DOHH2 (cell line): ENCODE data around the gene HMBS.
"Not testable (repeated sequence)": the region's sequence is repeated elsewhere in the genome, so short reads cannot be mapped to it uniquely, and the experiment has no call there.

Source experiments
- H3F3A ChIP-seq: fragments of 200-600 bp; sonication (generic), shearing (Covaris generic); 2 replicates; pipeline ENCODE4 v1.6.0; 2016; ENCODE audit warnings: antibody characterized with exemption, mild to moderate bottlenecking; ENCODE audit not compliant: control insufficient read depth, insufficient read depth
- H3K27ac ChIP-seq: fragments of 200-600 bp; sonication (generic); 2 replicates; pipeline ENCODE4 v1.5.1; 2014; ENCODE audit warnings: low read depth, mild to moderate bottlenecking, low read length, moderate library complexity
- H3K27me3 ChIP-seq: fragments of 200-600 bp; sonication (generic); 2 replicates; pipeline ENCODE4 v1.6.1; 2014; ENCODE audit warnings: mild to moderate bottlenecking, low read length, mixed read lengths; ENCODE audit not compliant: control insufficient read depth
- H3K36me3 ChIP-seq: fragments of 200-600 bp; sonication (generic); 2 replicates; pipeline ENCODE4 v1.6.1; 2014; ENCODE audit warnings: mild to moderate bottlenecking, low read length, moderate library complexity, mixed read lengths; ENCODE audit not compliant: control insufficient read depth
- H3K4me1 ChIP-seq: fragments of 200-600 bp; sonication (generic); 2 replicates; pipeline ENCODE4 v1.6.1; 2014; ENCODE audit warnings: mild to moderate bottlenecking, low read length, mixed read lengths; ENCODE audit not compliant: control insufficient read depth
- H3K4me2 ChIP-seq: fragments of 200-600 bp; sonication (generic); 2 replicates; pipeline ENCODE4 v1.6.0; 2014; ENCODE audit warnings: mild to moderate bottlenecking, low read length, moderate library complexity
- H3K4me3 ChIP-seq: fragments of 200-600 bp; sonication (generic); 2 replicates; pipeline ENCODE4 v1.5.1; 2014; ENCODE audit warnings: mild to moderate bottlenecking, low read length, mixed read lengths
- H3K79me2 ChIP-seq: fragments of 200-600 bp; sonication (generic); 2 replicates; pipeline ENCODE4 v1.6.1; 2014; ENCODE audit warnings: mild to moderate bottlenecking, low read length, mixed read lengths; ENCODE audit not compliant: control insufficient read depth
- H3K9me2 ChIP-seq: fragments of 200-600 bp; sonication (generic); replicated peaks from 2 replicates; pipeline ENCODE4 v1.6.1; 2014; ENCODE audit warnings: mild to moderate bottlenecking, low read length, mixed read lengths; ENCODE audit not compliant: control insufficient read depth
- H3K9me3 ChIP-seq: fragments of 200-600 bp; sonication (generic); 2 replicates; pipeline ENCODE4 v1.6.1; 2014; ENCODE audit warnings: antibody characterized with exemption, low read length, mixed read lengths; ENCODE audit not compliant: control insufficient read depth, insufficient read depth
- H4K20me1 ChIP-seq: fragments of 200-600 bp; sonication (generic); 2 replicates; pipeline ENCODE4 v1.6.0; 2014; ENCODE audit warnings: low read depth, mild to moderate bottlenecking, antibody characterized with exemption, low read length, moderate library complexity; ENCODE audit not compliant: control insufficient read depth, insufficient read depth
- EZH2phosphoT487 ChIP-seq: fragments of 200-600 bp; sonication (generic); IDR thresholded peaks from 2 replicates; pipeline ENCODE4 v1.6.1; 2017; ENCODE audit warnings: borderline replicate concordance, mild to moderate bottlenecking, antibody characterized with exemption, low read length, moderate library complexity, mixed read lengths
- TF ChIP-seq, protein P1 (sequence below): fragments of 200-600 bp; sonication (generic); IDR thresholded peaks from one replicate; pipeline ENCODE4 v1.5.1; 2014; ENCODE audit warnings: antibody characterized with exemption, mild to moderate bottlenecking, low read depth, low read length; ENCODE audit not compliant: poor library complexity, severe bottlenecking

The HMBS gene

DNA sequence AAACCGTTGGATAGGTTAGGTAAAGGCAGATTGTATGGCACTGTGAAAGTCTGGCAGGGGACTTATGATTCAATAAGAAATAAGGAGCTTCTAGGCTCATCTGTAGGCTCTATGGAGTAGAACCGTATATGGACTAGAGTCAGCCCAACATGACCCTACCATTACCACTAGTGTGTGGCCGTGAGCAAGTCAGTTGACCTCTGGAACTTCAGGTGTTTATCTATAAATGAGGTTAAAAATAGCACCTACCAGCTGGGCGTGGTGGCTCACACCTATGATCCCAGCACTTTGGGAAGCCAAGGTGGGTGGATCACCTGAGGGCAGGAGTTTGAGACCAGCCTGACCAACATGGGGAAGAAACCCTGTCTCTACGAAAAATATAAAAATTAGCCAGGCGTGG, 41.1 kb downstream of the HMBS start:
- Histone ChIP-seq H3K4me2 (no peak overlapping the region), H3K4me3 (no peak overlapping the region), H3K27ac (no peak overlapping the region), H4K20me1 (0 out of 2 replicates have a peak, but pooled peaks cover 4% of the 10 kb centered on the region), H3K9me2 (no peaks in the 10 kb centered on the region), H3K27me3 (no peaks in the 10 kb centered on the region), H3K36me3 (peaks cover 34% of the 10 kb centered on the region), H3K9me3 (no peaks in the 10 kb centered on the region), H3F3A (0 out of 2 replicates have a peak, but pooled peaks cover 4% of the 10 kb centered on the region), H3K4me1 (peaks cover 19% of the 10 kb centered on the region), H3K79me2 (peaks cover 33% of the 10 kb centered on the region)
- TF ChIP-seq EZH2phosphoT487 = no peak

DNA sequence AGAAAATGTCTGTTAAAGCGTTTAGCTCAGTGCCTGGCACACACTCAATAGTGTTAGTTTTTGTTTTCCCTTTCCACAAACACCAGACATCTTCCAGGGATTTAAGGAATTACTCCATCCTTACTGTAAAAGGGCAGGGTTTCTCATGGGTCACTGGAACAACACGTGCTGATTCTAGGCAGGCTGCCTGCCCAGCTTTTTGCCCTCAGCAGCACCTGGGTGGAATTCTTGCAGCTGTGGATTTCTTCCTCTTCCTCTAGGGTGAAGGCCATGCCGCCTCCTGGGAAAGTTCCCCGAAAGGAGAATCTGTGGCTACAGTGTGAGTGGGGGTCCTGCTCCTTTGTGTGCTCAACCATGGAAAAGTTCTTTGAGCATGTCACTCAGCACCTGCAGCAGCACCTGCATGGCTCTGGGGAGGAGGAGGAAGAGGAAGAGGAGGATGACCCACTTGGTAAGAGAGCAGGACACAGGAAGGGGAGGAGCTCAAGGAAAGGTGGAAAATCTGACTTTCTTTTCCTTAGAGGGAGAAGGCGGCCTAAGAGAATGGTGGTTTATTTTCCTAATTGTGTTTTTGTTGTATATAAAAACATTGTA, 42.1 kb downstream of the HMBS start:
- Histone ChIP-seq H3K4me3 (no peak overlapping the region), H3K9me2 (no peaks in the 10 kb centered on the region), H3K79me2 (peaks cover 30% of the 10 kb centered on the region), H3K4me1 (peaks cover 16% of the 10 kb centered on the region), H4K20me1 (0 out of 2 replicates have a peak, but pooled peaks cover 4% of the 10 kb centered on the region), H3K36me3 (peaks cover 42% of the 10 kb centered on the region), H3K4me2 (no peak overlapping the region), H3K27me3 (no peaks in the 10 kb centered on the region), H3F3A (0 out of 2 replicates have a peak, but pooled peaks cover 4% of the 10 kb centered on the region), H3K27ac (no peak overlapping the region), H3K9me3 (no peaks in the 10 kb centered on the region)
- TF ChIP-seq EZH2phosphoT487 = no peak
- TF ChIP-seq, protein P1, sequence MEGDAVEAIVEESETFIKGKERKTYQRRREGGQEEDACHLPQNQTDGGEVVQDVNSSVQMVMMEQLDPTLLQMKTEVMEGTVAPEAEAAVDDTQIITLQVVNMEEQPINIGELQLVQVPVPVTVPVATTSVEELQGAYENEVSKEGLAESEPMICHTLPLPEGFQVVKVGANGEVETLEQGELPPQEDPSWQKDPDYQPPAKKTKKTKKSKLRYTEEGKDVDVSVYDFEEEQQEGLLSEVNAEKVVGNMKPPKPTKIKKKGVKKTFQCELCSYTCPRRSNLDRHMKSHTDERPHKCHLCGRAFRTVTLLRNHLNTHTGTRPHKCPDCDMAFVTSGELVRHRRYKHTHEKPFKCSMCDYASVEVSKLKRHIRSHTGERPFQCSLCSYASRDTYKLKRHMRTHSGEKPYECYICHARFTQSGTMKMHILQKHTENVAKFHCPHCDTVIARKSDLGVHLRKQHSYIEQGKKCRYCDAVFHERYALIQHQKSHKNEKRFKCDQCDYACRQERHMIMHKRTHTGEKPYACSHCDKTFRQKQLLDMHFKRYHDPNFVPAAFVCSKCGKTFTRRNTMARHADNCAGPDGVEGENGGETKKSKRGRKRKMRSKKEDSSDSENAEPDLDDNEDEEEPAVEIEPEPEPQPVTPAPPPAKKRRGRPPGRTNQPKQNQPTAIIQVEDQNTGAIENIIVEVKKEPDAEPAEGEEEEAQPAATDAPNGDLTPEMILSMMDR = no peak

DNA sequence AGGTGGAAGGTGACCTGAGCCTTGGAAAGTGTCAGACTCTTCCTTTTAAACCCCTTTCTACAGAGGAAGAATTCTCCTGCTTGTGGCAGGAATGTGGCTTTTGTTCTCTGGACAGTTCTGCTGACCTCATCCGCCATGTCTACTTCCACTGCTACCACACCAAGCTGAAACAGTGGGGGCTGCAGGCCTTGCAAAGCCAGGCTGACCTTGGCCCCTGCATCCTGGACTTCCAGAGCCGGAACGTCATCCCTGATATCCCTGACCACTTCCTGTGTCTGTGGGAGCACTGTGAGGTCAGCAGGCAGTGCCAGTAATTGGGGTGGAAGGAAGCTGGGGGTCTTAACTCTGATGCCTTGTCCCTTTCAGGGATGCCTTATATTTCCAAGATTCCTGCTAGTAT, 46.0 kb downstream of the HMBS start:
- H3K27me3 ChIP-seq = no peaks in the 10 kb centered on the region
- H3K4me1 ChIP-seq = peaks cover 8% of the 10 kb centered on the region
- peaks cover 5% of the 10 kb centered on the region for H3K79me2 ChIP-seq
- no peak overlapping the region for H3K27ac ChIP-seq
- H3K4me3 ChIP-seq = no peak overlapping the region
- H3K36me3 ChIP-seq = peaks cover 56% of the 10 kb centered on the region
- 0 out of 2 replicates have a peak, but pooled peaks cover 4% of the 10 kb centered on the region for H3F3A ChIP-seq
- TF ChIP-seq, protein P1 = no peak
- TF ChIP-seq EZH2phosphoT487 = no peak
- no peaks in the 10 kb centered on the region for H3K9me3 ChIP-seq
- no peaks in the 10 kb centered on the region for H3K9me2 ChIP-seq
- 0 out of 2 replicates have a peak, but pooled peaks cover 4% of the 10 kb centered on the region for H4K20me1 ChIP-seq
- no peak overlapping the region for H3K4me2 ChIP-seq

DNA sequence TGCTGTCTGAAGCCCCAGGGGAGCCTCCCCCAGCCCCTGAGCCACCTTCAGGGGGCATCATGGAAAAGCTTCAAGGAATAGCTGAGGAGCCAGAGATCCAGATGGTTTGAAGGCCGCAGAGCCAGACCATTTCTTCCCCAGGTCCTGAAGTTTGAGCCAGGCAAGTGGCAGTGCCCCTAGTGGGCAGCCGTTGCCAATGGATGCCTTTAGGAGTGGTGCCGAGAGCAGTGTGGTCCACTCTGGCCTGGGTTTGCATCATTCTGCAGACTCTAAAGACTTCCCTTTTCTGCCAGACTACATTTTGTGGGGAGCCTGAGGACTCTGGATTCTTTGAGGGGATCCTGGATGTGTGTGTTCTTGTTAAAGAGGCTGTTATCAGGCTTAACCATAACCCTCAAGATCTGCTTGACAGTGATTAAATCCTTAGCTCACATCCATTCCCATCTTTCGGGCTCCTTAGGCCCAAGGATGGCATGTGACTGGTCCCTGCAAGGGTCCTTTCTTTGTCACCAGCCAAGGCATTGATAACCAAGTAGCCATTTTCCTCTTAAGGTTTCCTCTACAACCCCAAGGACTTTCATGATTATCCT, 49.8 kb downstream of the HMBS start:
- Histone ChIP-seq H3K4me2 (no peak overlapping the region), H3F3A (no peaks in the 10 kb centered on the region), H4K20me1 (0 out of 2 replicates have a peak, but pooled peaks cover 4% of the 10 kb centered on the region), H3K4me3 (no peak overlapping the region), H3K27ac (no peak overlapping the region), H3K27me3 (no peaks in the 10 kb centered on the region), H3K9me3 (no peaks in the 10 kb centered on the region), H3K9me2 (no peaks in the 10 kb centered on the region), H3K36me3 (peaks cover 48% of the 10 kb centered on the region), H3K4me1 (no peaks in the 10 kb centered on the region), H3K79me2 (no peaks in the 10 kb centered on the region)
- TF ChIP-seq, protein P1 = peak; percentile 68
- TF ChIP-seq EZH2phosphoT487 = no peak

DNA sequence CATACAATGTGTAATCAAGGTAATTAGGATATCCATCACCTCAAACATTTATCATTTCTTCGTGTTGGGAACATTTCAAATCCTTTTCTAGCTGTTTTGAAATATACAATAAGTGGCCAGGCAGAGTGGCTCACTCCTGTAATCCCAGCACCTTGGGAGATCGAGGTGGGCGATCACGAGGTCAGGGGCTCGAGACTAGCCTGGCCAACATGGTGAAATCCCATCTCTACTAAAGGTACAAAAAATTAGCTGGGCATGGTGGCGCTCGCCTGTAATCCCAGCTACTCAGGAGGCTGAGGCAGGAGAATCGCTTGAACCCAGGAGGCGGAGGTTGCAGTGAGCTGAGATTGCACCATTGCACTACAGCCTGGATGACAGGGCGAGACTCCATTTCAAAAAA, 54.6 kb downstream of the HMBS start:
- H3K4me2 ChIP-seq = not testable (repeated sequence)

More for the DNA sequence above, 54.6 kb downstream of the HMBS start:
- H3K79me2 ChIP-seq, H3K36me3 ChIP-seq, H3K4me1 ChIP-seq, H3K4me3 ChIP-seq, H3K9me2 ChIP-seq, H3K27ac ChIP-seq, H3K27me3 ChIP-seq, H3K9me3 ChIP-seq, H3F3A ChIP-seq, H4K20me1 ChIP-seq: not testable (repeated sequence)
